Heart left ventricle (tissue), 13 donors: Measurements from ENCODE around the gene MUSK.

Source experiments
- POLR2A ChIP-seq, 2 donors: fragments of 450-650 bp; IDR thresholded peaks; one replicate each; pipeline ENCODE4 v1.6.1; 2017; ENCODE audit warnings: antibody characterized with exemption in 2 of 2, mild to moderate bottlenecking in 2 of 2, moderate library complexity in 2 of 2
- TF ChIP-seq, protein P1 (sequence below), 12 donors: fragments of 200-600 bp; sonication (generic) in 4 of 12; IDR thresholded peaks; one replicate each; pipeline versions ENCODE4 v1.5.0 to v1.8.0; 2018 to 2022; ENCODE audit warnings: antibody characterized with exemption in 12 of 12, mild to moderate bottlenecking in 5 of 12
- donor health status: ischemic (EF 13 %, LVEDD 7.1; RV severe dilation, severe dysfunction).
- donor health status: DM: no; HTN: yes; CAD: no.
- donor health status: DM: no; HTN: no; CAD: no.
- donor health status: ischemic (EF 25% LVEDD 6.9; RV normal size, moderate dysfunction).
- donor health status: ischemic (EF 25% LVEDD 5.7; RV mildly dilated, moderate dysfunction).
- donor health status: ischemic (EF 35%, LVEDD 5.7; RV mildly dilated, moderate dysfunction).
- donor health status: nonischemic (EF 11% LVEDD 7.7; RV severe dilation, severe dysfunction).
- donor health status: DM: yes; HTN: yes; CAD: no.
- donor health status: PGD.
- donor health status: ischemic (EF 29% LVEDD 5.4; RV normal size, mild dysfunction).
- donor health status: nonischemic (EF 23%, LVEDD 6.1; RV moderate dilation, normal function).

DNA sequence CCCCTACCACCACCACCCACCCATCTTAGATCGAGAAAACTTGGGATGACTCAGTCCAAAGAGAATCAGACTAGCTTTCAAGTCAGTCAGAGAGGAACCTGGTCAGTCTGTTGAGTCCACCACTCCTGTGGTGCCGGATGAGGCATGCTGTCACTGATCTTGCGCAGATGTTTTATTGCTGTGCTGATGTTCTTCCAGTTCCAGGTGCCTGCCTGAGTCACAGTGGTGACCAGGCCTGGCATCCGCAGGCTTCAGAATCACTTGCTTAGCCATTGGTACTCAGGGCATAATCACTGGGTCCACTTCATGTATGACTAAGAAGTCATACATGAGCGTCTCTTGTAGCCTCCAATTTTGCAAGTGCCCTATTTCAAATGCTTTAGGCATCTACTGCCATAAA, 114.1 kb downstream of the MUSK start:
- TF ChIP-seq POLR2A (IDR thresholded peaks at IDR 0.05): no peak
- TF ChIP-seq, protein P1, sequence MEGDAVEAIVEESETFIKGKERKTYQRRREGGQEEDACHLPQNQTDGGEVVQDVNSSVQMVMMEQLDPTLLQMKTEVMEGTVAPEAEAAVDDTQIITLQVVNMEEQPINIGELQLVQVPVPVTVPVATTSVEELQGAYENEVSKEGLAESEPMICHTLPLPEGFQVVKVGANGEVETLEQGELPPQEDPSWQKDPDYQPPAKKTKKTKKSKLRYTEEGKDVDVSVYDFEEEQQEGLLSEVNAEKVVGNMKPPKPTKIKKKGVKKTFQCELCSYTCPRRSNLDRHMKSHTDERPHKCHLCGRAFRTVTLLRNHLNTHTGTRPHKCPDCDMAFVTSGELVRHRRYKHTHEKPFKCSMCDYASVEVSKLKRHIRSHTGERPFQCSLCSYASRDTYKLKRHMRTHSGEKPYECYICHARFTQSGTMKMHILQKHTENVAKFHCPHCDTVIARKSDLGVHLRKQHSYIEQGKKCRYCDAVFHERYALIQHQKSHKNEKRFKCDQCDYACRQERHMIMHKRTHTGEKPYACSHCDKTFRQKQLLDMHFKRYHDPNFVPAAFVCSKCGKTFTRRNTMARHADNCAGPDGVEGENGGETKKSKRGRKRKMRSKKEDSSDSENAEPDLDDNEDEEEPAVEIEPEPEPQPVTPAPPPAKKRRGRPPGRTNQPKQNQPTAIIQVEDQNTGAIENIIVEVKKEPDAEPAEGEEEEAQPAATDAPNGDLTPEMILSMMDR (IDR thresholded peaks at IDR 0.05): no peak
